GM12801 (cell line): ENCODE measurements around the gene SLC15A3.

ENCODE experiments used
- TF ChIP-seq, protein P1 (sequence below): IDR thresholded peaks from one replicate; pipeline ENCODE4 v1.5.1; 2011; ENCODE audit warnings: control low read depth; ENCODE audit not compliant: insufficient read length; ENCODE audit errors: extremely low read depth

The SLC15A3 gene

DNA sequence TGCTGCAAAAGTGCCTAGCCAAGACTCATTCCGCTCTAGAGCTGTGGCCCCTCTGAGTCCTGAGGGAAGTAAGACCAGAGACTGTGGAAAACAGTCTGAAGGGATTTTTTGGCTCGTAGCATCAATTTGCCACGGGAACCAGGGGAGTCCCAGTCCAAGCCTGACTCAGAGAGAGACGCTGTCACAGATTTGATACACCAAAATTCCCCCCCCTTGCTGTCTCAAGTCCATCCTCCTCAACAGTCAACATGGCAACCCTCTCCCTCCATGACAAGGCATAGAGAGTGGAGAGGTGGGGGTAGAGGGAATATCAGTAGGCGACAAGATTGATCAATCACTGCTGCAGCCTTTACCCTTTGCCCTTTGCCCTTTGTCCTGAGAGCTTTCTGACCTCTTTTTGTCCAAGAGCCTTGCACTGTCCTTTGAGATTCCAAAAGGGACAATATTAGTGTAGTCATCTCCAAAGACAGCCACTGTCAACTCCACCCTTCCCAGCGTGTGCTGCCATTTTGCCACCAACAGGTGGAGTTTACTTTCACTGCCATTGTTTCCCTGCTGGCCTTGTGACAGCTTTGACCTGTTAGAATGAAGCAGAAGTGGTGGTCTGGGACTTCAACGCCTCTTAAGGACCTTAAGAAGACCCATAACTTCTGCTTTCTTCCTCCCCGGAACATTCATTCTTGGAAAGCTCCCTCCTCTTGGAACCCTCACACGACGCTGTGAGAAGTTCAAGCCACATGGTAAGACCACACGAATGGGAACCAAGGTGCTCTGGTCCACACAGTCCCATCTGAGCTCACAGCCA lies 7.3 kb downstream of the SLC15A3 start:
- TF ChIP-seq, protein P1, sequence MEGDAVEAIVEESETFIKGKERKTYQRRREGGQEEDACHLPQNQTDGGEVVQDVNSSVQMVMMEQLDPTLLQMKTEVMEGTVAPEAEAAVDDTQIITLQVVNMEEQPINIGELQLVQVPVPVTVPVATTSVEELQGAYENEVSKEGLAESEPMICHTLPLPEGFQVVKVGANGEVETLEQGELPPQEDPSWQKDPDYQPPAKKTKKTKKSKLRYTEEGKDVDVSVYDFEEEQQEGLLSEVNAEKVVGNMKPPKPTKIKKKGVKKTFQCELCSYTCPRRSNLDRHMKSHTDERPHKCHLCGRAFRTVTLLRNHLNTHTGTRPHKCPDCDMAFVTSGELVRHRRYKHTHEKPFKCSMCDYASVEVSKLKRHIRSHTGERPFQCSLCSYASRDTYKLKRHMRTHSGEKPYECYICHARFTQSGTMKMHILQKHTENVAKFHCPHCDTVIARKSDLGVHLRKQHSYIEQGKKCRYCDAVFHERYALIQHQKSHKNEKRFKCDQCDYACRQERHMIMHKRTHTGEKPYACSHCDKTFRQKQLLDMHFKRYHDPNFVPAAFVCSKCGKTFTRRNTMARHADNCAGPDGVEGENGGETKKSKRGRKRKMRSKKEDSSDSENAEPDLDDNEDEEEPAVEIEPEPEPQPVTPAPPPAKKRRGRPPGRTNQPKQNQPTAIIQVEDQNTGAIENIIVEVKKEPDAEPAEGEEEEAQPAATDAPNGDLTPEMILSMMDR = no peak

DNA sequence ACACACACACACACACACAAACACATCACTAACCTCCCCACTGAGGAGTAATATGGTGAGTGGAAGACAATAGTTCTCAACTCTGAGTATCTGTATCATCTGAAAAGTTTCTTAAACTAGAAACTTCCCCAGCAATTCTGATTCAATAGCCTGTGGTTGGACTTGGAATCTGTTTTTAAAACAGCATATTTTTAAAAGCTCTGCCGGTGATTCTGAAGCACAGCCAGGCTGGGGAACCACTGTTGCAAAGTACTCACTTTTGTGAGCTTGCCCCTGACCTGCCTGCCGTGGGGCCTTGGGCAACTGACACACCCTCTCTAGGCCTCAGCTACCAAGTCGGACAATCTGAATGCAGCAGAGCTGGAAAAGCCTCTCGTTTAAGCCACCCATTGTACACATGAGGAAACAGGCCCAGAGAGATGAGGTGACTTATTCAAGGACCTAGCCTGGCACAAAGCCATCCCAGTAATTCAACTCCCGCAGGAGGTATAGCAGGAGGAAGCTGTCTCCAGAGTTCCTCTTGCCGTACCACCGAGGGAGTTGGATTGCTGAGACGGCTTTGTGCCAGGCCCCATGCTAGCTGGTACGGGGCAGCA lies 8.9 kb downstream of the SLC15A3 start:
- TF ChIP-seq, protein P1 = no peak

DNA sequence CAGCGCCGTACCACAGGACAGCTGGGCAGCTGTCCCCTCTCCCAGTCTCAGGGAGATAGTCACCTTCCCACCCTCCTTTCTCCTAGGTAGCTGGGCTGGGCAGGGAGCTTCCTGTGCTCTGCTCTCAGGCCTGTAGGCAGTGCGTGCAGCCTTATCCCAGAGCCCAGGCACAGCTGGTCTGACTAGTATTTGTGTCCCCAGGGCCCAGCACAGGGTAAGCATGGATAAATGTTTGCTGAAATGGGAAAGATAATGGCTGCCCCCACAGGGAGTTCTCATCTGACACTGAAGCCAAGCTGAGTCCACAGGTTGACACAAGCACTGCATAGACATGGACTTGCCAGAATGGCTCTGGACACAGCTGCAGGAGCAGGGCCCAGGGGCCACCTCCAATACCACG lies 9.8 kb downstream of the SLC15A3 start:
- TF ChIP-seq, protein P1 = no peak

DNA sequence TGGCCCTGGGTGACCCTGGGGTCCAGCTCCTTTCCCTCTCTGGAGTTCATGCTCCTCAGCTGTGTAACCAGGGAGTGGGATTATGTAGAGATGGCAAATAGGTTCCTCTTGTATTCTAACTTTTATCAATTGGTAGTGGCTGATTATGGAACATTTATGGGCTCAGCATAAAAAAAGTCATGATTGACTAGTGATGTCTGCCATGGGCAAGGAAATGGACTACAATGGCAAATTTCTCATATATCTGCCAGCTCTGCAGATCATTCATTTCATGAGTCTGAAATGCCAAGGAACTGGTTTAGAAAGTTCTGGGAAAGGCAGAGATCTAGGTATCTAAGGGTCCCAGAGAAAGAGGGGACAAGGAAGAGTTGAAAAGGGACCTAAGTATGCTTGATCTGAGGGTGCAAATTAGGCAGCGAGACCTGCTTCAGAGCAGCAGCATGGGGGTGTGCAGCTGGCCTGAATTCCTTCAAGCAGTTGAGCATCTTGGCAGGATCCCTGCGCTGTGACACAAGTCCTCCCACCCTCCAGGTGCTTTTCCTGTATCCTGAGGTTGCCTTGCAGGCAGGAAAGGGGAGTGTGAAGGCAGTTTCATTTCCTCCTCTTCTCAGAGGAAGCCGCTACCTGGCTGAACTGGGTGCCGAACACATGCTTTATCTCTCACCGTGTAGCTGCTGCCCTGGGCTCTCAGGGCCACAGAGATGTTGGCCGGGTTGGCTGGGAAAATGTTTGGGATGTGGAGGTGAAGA lies 10.4 kb downstream of the SLC15A3 start:
- TF ChIP-seq, protein P1 = no peak

DNA sequence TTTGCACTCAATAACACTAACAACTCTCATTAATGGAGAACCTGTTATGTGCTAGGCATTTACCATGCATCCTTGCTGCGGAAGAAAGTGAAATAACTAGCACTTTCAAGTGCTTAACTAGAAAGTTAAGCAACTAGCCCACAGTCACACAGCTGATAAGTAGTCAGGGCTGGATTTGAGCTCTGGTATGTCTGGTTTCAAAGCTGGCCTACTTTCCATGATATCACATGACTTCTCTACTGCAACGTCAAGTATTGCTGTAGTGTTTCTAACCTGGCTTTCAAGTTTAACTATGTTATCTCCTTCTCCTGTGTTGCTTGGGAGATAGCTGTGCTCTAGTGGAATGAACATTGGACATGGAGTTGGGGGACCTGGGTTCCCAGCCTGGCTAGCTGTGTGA lies 12.1 kb downstream of the SLC15A3 start:
- TF ChIP-seq, protein P1 = no peak

DNA sequence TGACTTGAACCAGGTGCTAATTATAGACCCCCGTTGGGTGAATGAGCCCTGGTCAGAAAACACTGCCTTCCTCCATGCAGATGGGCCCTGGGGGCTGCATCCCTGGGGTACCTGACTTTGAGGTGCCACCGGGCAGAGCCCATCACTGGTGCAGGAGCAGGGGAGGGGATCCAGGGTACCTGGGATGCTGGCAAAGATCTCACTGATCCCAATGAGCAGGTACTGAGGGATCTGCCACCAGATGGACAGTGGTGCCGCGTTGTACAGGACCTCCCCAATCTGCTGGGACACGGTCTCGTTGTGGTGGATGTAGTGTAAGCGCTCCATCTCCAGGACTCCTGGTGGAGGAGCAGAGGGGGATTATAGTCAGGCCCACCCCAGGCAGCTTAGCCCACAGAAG lies 12.7 kb downstream of the SLC15A3 start:
- TF ChIP-seq, protein P1 = no peak

DNA sequence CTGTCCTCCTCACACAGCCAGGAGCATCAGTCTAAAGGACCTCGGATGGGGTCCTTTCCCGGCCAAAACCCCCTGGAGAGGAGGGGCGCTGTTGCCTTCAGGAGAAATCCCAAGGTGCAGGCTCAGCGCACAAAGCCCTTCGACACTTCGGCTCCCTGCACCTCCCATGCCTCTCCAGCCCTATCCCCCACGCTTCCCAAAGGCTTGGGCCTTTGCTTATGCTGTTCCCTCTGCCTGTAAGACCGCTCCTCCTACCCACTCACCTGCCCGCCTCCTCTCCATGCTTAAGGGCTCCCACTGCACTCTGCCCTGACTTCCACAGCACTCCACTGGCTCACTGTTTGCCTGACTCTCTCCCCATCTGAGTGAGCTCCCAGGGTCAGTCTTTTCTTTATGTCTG lies 13.5 kb downstream of the SLC15A3 start:
- TF ChIP-seq, protein P1 = no peak
